Epithelial cell of esophagus (primary cell): ENCODE results near the gene FOXP4.

ENCODE experiments used
- DNase-seq: peaks from one replicate; pipeline ENCODE4 v3.0.0; 2010; ENCODE audit warnings: low read depth
- H3K4me3 ChIP-seq: 2 replicates; pipeline ENCODE4 v1.5.1; 2011; ENCODE audit warnings: mild to moderate bottlenecking, low read length, control low read depth
- TF ChIP-seq, protein P1 (sequence below): IDR thresholded peaks from 2 replicates; pipeline ENCODE4 v1.5.1; 2011; ENCODE audit warnings: low read depth, mild to moderate bottlenecking, low read length, control low read depth, inconsistent platforms; ENCODE audit not compliant: insufficient read depth; ENCODE audit errors: missing control alignments

Gene FOXP4

DNA sequence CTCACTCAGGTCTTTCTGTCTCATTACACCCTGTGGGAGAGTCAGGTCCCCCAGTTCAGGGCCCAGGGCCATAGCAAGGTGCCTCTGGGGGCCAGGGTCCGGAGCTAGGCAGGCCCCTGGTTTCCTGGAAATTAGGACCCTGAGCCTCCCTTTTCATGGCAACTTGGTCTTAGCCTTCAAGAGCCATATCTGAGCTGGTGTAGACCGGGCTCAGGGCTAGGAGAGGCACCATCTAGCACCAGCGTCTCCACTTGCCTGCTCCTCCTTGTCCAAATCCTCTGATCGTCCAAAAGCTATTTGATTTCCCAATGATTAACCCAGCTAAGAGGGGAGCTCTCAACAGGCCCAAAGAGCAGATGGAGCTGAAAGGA lies 97.7 kb downstream of the FOXP4 start:
- H3K4me3 ChIP-seq = no peak overlapping the region
- TF ChIP-seq, protein P1, sequence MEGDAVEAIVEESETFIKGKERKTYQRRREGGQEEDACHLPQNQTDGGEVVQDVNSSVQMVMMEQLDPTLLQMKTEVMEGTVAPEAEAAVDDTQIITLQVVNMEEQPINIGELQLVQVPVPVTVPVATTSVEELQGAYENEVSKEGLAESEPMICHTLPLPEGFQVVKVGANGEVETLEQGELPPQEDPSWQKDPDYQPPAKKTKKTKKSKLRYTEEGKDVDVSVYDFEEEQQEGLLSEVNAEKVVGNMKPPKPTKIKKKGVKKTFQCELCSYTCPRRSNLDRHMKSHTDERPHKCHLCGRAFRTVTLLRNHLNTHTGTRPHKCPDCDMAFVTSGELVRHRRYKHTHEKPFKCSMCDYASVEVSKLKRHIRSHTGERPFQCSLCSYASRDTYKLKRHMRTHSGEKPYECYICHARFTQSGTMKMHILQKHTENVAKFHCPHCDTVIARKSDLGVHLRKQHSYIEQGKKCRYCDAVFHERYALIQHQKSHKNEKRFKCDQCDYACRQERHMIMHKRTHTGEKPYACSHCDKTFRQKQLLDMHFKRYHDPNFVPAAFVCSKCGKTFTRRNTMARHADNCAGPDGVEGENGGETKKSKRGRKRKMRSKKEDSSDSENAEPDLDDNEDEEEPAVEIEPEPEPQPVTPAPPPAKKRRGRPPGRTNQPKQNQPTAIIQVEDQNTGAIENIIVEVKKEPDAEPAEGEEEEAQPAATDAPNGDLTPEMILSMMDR = no peak
- no peak for DNase-seq

DNA sequence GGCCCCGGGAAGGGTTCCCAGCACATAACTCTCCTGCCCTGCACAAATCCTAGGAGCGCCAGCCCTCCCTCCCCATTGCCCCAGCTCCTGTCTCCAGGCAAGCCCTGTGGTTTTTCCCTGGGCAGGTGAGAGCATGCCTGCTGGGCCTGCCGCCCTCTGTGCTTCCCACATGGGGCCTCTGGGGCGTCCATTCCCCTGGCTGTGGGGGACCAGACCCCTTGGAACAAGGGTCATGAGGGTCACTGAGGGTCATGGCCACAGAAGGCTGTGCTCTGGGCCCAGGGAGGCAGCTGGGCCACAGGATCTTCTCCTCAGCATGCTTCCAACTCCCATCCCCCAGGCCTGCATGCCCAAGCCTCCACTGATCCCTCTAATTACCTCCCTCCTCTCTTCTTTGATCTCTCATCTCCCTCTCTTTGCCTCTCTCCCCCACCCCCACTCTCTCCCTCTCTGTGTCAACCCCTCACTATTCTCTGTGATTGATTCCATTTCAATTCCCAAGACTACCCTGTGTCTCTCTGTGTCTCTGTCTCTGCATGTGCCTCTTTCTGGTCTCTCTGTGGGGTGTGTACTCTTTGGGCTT lies 98.2 kb downstream of the FOXP4 start:
- TF ChIP-seq, protein P1 = no peak
- peak; percentile 77 for DNase-seq
- H3K4me3 ChIP-seq = no peak overlapping the region

DNA sequence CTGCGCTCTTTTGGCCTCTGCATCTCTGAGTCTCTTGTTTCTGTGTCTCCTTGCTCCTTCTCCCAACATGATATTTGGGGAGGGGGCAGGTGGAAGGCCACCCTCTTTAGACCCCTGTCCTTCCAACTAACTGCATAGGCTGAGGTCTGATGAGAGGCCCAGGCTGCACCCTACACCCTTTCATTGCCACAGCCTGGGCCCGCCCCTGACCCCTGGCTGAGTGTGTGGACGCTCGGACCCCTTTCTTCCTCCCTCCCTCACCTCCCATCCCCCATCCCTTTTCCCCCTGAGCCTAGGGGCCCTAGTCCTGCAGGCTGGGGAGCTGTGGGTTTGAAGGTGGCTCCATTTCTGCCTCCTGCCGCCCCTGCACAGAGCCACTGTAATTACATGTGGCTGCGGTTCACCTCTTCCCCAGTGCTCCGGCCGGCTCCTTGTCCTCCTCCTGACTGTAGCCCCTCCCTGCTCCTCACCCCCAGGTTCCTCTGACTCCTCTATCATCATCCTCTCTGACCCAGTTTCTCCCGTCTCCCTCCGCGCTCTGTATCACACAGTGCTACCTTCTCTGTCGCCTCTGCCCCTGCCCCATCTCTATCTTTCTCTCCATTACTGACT lies 98.9 kb downstream of the FOXP4 start:
- TF ChIP-seq, protein P1 = no peak
- DNase-seq = no peak
- no peak overlapping the region for H3K4me3 ChIP-seq

DNA sequence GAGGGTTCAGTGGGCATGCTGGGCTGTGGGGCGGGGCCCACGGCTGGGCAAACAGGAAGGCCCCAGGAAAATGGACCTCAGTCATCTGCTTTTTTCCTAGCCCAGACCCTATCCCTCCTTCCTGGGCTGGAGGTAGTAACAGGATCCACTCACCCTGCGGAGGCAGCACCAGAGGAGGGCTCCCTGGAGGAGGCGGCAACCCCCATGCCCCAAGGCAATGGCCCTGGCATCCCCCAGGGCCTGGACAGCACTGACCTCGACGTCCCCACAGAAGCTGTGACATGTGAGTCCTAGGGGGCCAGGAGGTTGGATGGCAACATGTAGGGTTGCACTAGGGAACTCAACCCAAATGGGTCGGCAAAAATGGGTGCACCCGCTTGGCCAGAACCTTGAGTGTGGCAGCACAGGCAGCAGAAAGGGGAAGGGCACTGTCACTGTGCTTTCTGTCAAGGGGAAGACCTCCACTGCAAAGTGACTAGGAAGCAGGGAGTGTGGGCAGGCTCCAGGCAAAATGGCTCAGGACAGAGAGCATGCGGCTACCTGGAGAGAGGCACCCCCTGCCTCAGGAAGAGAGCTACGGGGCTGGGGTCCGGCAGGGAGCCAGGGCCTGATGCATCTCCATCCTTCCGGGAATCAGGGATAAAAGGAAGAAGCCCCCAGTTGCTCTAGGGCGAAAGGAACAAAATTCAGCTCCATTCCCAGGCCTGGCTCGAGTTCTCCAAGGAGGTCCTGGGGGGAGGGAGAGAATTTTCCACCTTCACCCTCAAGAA lies 100.0 kb downstream of the FOXP4 start:
- no peak for DNase-seq
- no peak overlapping the region for H3K4me3 ChIP-seq
- TF ChIP-seq, protein P1 = no peak

DNA sequence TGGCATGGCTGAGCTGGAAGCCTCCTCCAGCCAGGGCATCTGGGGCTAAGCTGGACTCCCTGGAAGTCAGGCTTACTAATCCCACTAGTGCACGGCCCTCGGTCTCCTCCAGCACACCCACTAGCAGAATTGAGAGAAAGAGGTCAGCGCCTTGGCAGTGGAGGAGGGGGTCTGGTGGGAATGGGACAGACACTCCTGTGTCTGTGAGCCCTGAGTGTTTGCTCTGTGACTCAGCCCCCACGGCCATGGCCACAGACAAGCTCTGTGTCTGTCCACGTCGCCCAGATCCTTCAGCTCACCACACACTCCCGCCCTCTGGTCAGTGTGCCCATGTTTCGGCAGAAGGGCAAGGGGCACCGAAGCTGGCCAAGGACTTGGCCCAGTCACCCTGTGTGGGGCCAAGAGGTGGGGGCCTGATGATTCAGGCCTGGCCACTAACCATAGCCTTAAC lies 100.9 kb downstream of the FOXP4 start:
- H3K4me3 ChIP-seq = no peak overlapping the region
- TF ChIP-seq, protein P1 = no peak
- DNase-seq = no peak

DNA sequence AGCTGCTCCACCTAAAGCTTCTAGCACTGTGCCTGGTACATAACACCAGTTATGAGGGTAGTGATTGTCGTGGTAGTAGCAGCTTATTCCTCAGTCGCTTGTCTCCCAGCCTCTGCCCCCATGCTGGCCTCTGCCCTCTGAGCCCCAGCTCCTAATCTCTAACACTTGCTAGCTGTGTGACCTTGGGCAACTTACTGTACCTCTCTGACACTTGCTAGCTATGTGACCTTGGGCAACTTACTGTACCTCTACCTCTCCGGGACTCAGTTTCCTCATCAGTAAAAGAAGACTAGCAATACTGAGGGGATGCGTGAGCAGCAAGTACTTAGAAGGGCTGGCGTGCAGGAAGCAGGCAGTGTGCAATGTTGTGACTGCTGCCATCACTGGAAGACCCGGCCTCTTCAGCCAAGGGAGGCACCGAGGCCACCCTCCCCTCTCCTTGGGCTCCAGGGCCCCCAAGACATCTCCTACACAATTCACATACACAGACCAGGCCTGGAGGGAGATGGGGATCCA lies 101.9 kb downstream of the FOXP4 start:
- TF ChIP-seq, protein P1 = no peak
- H3K4me3 ChIP-seq = no peak overlapping the region
- no peak for DNase-seq
